WTC11 (cell line): ENCODE data around the gene ZIC4. TPM values are rescaled to one million over a fixed set of nuclear protein-coding genes. Genes with fewer than 3 reads are reported as not detected.

Experiments used
- ATAC-seq: fragments of 200-7000 bp; cut with Tn5 transposase; 2 replicates; pipeline ENCODE4 v1.10.0; 2021; ENCODE audit warnings: mild to moderate bottlenecking, moderate library complexity
- CTCF ChIA-PET: fragments of 300-600 bp; sonication (Branson Sonifier 250); formaldehyde crosslinking; loops from one replicate; lab custom pipeline; 2021; ENCODE audit warnings: antibody characterized with exemption; lab: Charles Lee
- POLR2A ChIA-PET: fragments of 350-600 bp; sonication (Branson Sonifier 250); formaldehyde crosslinking; loops from one replicate; lab custom pipeline; 2021; ENCODE audit warnings: antibody characterized with exemption; lab: Charles Lee
- DNase-seq: peaks from one replicate; pipeline ENCODE4 v3.0.0; 2021; ENCODE audit warnings: low spot score
- H3K27ac Mint-ChIP-seq: 2 replicates; pipeline ENCODE4 v1.8.0; 2021; ENCODE audit warnings: mixed read lengths
- H3K27me3 Mint-ChIP-seq: 2 replicates; pipeline ENCODE4 v1.8.0; 2021; ENCODE audit warnings: low read depth, mild to moderate bottlenecking, moderate library complexity, mixed read lengths
- H3K36me3 Mint-ChIP-seq: 2 replicates; pipeline ENCODE4 v1.8.0; 2021; ENCODE audit warnings: mixed read lengths
- H3K4me1 Mint-ChIP-seq: 2 replicates; pipeline ENCODE4 v1.8.0; 2022; ENCODE audit warnings: mixed read lengths
- H3K4me3 Mint-ChIP-seq: 2 replicates; pipeline ENCODE4 v1.8.0; 2021; ENCODE audit warnings: mild to moderate bottlenecking, moderate library complexity, mixed read lengths
- H3K9me3 Mint-ChIP-seq: 2 replicates; pipeline ENCODE4 v1.8.0; 2021; ENCODE audit warnings: mixed read lengths
- ATF1 ChIP-seq: sonication (generic); formaldehyde crosslinking; IDR thresholded peaks from 2 replicates; pipeline ENCODE4 v1.8.1; 2023; ENCODE audit warnings: mild to moderate bottlenecking, moderate library complexity, missing genetic modification reagents
- ELF4 ChIP-seq: sonication (generic); formaldehyde crosslinking; IDR thresholded peaks from 2 replicates; pipeline ENCODE4 v1.8.1; 2022; ENCODE audit warnings: low read depth, mild to moderate bottlenecking, moderate library complexity, missing genetic modification reagents
- GRHL2 ChIP-seq: fragments of 250-450 bp; sonication (Bioruptor Pico); IDR thresholded peaks from 2 replicates; pipeline ENCODE4 v1.8.0; 2022; ENCODE audit warnings: mild to moderate bottlenecking, moderate library complexity; ENCODE audit not compliant: insufficient replicate concordance, severe bottlenecking
- IRF1 ChIP-seq: sonication (generic); formaldehyde crosslinking; IDR thresholded peaks from 2 replicates; pipeline ENCODE4 v1.8.0; 2023; ENCODE audit warnings: missing genetic modification reagents
- JAZF1 ChIP-seq: fragments of 250-450 bp; sonication (Bioruptor Pico); IDR thresholded peaks from 2 replicates; pipeline ENCODE4 v1.9.0; 2021; ENCODE audit warnings: moderate library complexity, mild to moderate bottlenecking, inconsistent platforms
- NFATC4 ChIP-seq: fragments of 250-450 bp; sonication (Bioruptor Pico); IDR thresholded peaks from 2 replicates; pipeline ENCODE4 v1.9.0; 2021; ENCODE audit warnings: mild to moderate bottlenecking
- NFYB ChIP-seq: sonication (generic); formaldehyde crosslinking; conservative IDR thresholded peaks from 2 replicates; pipeline ENCODE4 v1.8.0; 2022; ENCODE audit warnings: low read depth, missing genetic modification reagents
- NR1H2 ChIP-seq: sonication (generic); formaldehyde crosslinking; IDR thresholded peaks from 2 replicates; pipeline ENCODE4 v1.9.0; 2021; ENCODE audit warnings: mild to moderate bottlenecking, moderate library complexity, missing genetic modification reagents
- PRRX2 ChIP-seq: fragments of 250-450 bp; sonication (Bioruptor Pico); IDR thresholded peaks from 2 replicates; pipeline ENCODE4 v1.8.0; 2021; ENCODE audit warnings: mild to moderate bottlenecking
- RELA ChIP-seq: sonication (generic); formaldehyde crosslinking; IDR thresholded peaks from 2 replicates; pipeline ENCODE4 v1.8.1; 2022; ENCODE audit warnings: missing genetic modification reagents, mild to moderate bottlenecking, borderline replicate concordance
- SMAD3 ChIP-seq: sonication (generic); formaldehyde crosslinking; IDR thresholded peaks from 2 replicates; pipeline ENCODE4 v1.8.0; 2022; ENCODE audit warnings: missing genetic modification reagents, mild to moderate bottlenecking, borderline replicate concordance
- SP1 ChIP-seq: sonication (generic); formaldehyde crosslinking; conservative IDR thresholded peaks from 2 replicates; pipeline ENCODE4 v1.8.1; 2022; ENCODE audit warnings: missing genetic modification reagents
- TP53 ChIP-seq: sonication (generic); formaldehyde crosslinking; IDR thresholded peaks from 2 replicates; pipeline ENCODE4 v1.8.1; 2023; ENCODE audit warnings: mild to moderate bottlenecking, missing genetic modification reagents
- USF1 ChIP-seq: sonication (generic); formaldehyde crosslinking; IDR thresholded peaks from 2 replicates; pipeline ENCODE4 v1.8.0; 2022; ENCODE audit warnings: mild to moderate bottlenecking, missing genetic modification reagents
- USF2 ChIP-seq: sonication (generic); formaldehyde crosslinking; IDR thresholded peaks from 2 replicates; pipeline ENCODE4 v1.8.1; 2023; ENCODE audit warnings: mild to moderate bottlenecking, missing genetic modification reagents, moderate library complexity
- ZMAT4 ChIP-seq: fragments of 250-450 bp; sonication (Bioruptor Pico); IDR thresholded peaks from 2 replicates; pipeline ENCODE4 v1.9.0; 2021; ENCODE audit warnings: mild to moderate bottlenecking
- ZNF138 ChIP-seq: sonication (generic); formaldehyde crosslinking; conservative IDR thresholded peaks from 2 replicates; pipeline ENCODE4 v1.8.1; 2022; ENCODE audit warnings: mild to moderate bottlenecking, moderate library complexity, missing genetic modification reagents
- ZNF263 ChIP-seq: sonication (generic); formaldehyde crosslinking; IDR thresholded peaks from 2 replicates; pipeline ENCODE4 v1.8.1; 2022; ENCODE audit warnings: low read depth, mild to moderate bottlenecking, moderate library complexity, missing genetic modification reagents
- ZNF423 ChIP-seq: fragments of 250-450 bp; sonication (Bioruptor Pico); IDR thresholded peaks from 2 replicates; pipeline ENCODE4 v2.1.2; 2022; ENCODE audit warnings: mild to moderate bottlenecking, moderate library complexity
- total RNA-seq: library from RNA; stranded (reverse); gene quantifications from 3 replicates; pipeline ENCODE4 v1.2.3, GENCODE V29; 2021
- TF ChIP-seq, protein P1 (sequence below): sonication (generic); formaldehyde crosslinking; IDR thresholded peaks from 2 replicates; pipeline ENCODE4 v1.8.0; 2022; ENCODE audit warnings: mild to moderate bottlenecking, missing genetic modification reagents
- TF ChIP-seq, protein P2 (sequence below): fragments of 250-450 bp; sonication (Bioruptor Pico); IDR thresholded peaks from 2 replicates; pipeline ENCODE4 v2.1.2; 2022; ENCODE audit warnings: mild to moderate bottlenecking, moderate library complexity
- TF ChIP-seq, protein P3 (sequence below): fragments of 250-450 bp; sonication (Bioruptor Pico); IDR thresholded peaks from 2 replicates; pipeline ENCODE4 v1.9.0; 2021; ENCODE audit warnings: moderate library complexity, mild to moderate bottlenecking, inconsistent platforms, borderline replicate concordance
- TF ChIP-seq, protein P4 (sequence below): sonication (generic); formaldehyde crosslinking; IDR thresholded peaks from 2 replicates; pipeline ENCODE4 v1.8.1; 2023; ENCODE audit warnings: mild to moderate bottlenecking, missing genetic modification reagents
- TF ChIP-seq, protein P5 (sequence below): sonication (generic); formaldehyde crosslinking; IDR thresholded peaks from 2 replicates; pipeline ENCODE4 v1.8.1; 2022; ENCODE audit warnings: low read depth, missing genetic modification reagents, borderline replicate concordance

The ZIC4 gene
- total RNA-seq, 1 experiment from 2014 or later: 3.5 TPM

GRCh38 chr3:147409143-147410115 is 3.1 kb upstream of the ZIC4 start, which contains the start of gene ZIC1:
Gene ZIC1 (plus strand): TSS chr3:147409365. CDS start chr3:147410113, 748 bp downstream.
- ATAC-seq (peak; percentile 58), DNase-seq (peak; percentile 84)
- H3K4me3 Mint-ChIP-seq: peak within 1 kb of the TSS; percentile 91
- peak within 1 kb of the TSS; percentile 89 for H3K27ac Mint-ChIP-seq
- no peaks in the 10 kb centered on the region for H3K9me3 Mint-ChIP-seq
- H3K36me3 Mint-ChIP-seq: peaks cover 3% of the 10 kb centered on the region; the same call in 1 of the 2 replicates
- CTCF ChIA-PET: interaction anchor here (0.5 to 3.8 kb wide), 13 partner anchors 9 to 171 kb away, joined by 3 to 37 read pairs (median 6); no protein-coding TSS in a partner anchor
- H3K4me1 Mint-ChIP-seq: peaks cover 76% of the 10 kb centered on the region
- peaks cover 99% of the 10 kb centered on the region for H3K27me3 Mint-ChIP-seq
- POLR2A ChIA-PET: interaction anchor here (0.5 to 2.3 kb wide), 10 partner anchors 12 to 793 kb away, joined by 3 to 14 read pairs (median 8); no protein-coding TSS in a partner anchor
- peak; percentile 98 for TF ChIP-seq USF1 (CRISPR knock-in tag)
- TF ChIP-seq SP1 (CRISPR knock-in tag): no peak
- peak; percentile 97 for TF ChIP-seq USF2 (CRISPR knock-in tag)
- TF ChIP-seq, protein P1, sequence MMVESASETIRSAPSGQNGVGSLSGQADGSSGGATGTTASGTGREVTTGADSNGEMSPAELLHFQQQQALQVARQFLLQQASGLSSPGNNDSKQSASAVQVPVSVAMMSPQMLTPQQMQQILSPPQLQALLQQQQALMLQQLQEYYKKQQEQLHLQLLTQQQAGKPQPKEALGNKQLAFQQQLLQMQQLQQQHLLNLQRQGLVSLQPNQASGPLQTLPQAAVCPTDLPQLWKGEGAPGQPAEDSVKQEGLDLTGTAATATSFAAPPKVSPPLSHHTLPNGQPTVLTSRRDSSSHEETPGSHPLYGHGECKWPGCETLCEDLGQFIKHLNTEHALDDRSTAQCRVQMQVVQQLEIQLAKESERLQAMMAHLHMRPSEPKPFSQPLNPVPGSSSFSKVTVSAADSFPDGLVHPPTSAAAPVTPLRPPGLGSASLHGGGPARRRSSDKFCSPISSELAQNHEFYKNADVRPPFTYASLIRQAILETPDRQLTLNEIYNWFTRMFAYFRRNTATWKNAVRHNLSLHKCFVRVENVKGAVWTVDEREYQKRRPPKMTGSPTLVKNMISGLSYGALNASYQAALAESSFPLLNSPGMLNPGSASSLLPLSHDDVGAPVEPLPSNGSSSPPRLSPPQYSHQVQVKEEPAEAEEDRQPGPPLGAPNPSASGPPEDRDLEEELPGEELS: 0 out of 2 replicates have a peak, but pooled peaks have one; percentile 41
- TF ChIP-seq, protein P2, sequence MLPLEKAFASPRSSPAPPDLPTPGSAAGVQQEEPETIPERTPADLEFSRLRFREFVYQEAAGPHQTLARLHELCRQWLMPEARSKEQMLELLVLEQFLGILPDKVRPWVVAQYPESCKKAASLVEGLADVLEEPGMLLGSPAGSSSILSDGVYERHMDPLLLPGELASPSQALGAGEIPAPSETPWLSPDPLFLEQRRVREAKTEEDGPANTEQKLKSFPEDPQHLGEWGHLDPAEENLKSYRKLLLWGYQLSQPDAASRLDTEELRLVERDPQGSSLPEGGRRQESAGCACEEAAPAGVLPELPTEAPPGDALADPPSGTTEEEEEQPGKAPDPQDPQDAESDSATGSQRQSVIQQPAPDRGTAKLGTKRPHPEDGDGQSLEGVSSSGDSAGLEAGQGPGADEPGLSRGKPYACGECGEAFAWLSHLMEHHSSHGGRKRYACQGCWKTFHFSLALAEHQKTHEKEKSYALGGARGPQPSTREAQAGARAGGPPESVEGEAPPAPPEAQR (CRISPR knock-in tag): no peak
- TF ChIP-seq TP53 (CRISPR knock-in tag): no peak
- TF ChIP-seq SMAD3 (CRISPR knock-in tag): no peak
- TF ChIP-seq ZMAT4 (CRISPR knock-in tag): no peak
- TF ChIP-seq, protein P3, sequence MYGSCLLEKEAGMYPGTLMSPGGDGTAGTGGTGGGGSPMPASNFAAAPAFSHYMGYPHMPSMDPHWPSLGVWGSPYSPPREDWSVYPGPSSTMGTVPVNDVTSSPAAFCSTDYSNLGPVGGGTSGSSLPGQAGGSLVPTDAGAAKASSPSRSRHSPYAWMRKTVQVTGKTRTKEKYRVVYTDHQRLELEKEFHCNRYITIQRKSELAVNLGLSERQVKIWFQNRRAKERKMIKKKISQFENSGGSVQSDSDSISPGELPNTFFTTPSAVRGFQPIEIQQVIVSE (CRISPR knock-in tag): no peak
- TF ChIP-seq RELA (CRISPR knock-in tag): no peak
- TF ChIP-seq NFATC4 (CRISPR knock-in tag): no peak
- TF ChIP-seq PRRX2: no peak
- no peak for TF ChIP-seq ZNF138 (CRISPR knock-in tag)
- no peak for TF ChIP-seq ATF1 (CRISPR knock-in tag)
- peak; percentile 73 for TF ChIP-seq NFYB (CRISPR knock-in tag)
- TF ChIP-seq, protein P4, sequence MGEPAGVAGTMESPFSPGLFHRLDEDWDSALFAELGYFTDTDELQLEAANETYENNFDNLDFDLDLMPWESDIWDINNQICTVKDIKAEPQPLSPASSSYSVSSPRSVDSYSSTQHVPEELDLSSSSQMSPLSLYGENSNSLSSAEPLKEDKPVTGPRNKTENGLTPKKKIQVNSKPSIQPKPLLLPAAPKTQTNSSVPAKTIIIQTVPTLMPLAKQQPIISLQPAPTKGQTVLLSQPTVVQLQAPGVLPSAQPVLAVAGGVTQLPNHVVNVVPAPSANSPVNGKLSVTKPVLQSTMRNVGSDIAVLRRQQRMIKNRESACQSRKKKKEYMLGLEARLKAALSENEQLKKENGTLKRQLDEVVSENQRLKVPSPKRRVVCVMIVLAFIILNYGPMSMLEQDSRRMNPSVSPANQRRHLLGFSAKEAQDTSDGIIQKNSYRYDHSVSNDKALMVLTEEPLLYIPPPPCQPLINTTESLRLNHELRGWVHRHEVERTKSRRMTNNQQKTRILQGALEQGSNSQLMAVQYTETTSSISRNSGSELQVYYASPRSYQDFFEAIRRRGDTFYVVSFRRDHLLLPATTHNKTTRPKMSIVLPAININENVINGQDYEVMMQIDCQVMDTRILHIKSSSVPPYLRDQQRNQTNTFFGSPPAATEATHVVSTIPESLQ (CRISPR knock-in tag): no peak
- 0 out of 2 replicates have a peak, but pooled peaks have one; percentile 55 for TF ChIP-seq IRF1 (CRISPR knock-in tag)
- TF ChIP-seq JAZF1: no peak
- no peak for TF ChIP-seq ZNF423 (CRISPR knock-in tag)
- peak; percentile 56 for TF ChIP-seq ZNF263 (CRISPR knock-in tag)
- TF ChIP-seq NR1H2 (CRISPR knock-in tag): no peak
- no peak for TF ChIP-seq ELF4 (CRISPR knock-in tag)
- TF ChIP-seq, protein P5, sequence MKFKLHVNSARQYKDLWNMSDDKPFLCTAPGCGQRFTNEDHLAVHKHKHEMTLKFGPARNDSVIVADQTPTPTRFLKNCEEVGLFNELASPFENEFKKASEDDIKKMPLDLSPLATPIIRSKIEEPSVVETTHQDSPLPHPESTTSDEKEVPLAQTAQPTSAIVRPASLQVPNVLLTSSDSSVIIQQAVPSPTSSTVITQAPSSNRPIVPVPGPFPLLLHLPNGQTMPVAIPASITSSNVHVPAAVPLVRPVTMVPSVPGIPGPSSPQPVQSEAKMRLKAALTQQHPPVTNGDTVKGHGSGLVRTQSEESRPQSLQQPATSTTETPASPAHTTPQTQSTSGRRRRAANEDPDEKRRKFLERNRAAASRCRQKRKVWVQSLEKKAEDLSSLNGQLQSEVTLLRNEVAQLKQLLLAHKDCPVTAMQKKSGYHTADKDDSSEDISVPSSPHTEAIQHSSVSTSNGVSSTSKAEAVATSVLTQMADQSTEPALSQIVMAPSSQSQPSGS (CRISPR knock-in tag): no peak
- TF ChIP-seq GRHL2 (CRISPR knock-in tag): no peak
